ENCODE results near the gene RAB10. TPM values are rescaled to one million over a fixed set of nuclear protein-coding genes. Genes with fewer than 3 reads are reported as not detected.

Gene RAB10
- total and polyA plus RNA-seq, 2 of the 4 experiments (the other 2 are of a cell fraction) = 30.1 to 77.1 TPM

DNA sequence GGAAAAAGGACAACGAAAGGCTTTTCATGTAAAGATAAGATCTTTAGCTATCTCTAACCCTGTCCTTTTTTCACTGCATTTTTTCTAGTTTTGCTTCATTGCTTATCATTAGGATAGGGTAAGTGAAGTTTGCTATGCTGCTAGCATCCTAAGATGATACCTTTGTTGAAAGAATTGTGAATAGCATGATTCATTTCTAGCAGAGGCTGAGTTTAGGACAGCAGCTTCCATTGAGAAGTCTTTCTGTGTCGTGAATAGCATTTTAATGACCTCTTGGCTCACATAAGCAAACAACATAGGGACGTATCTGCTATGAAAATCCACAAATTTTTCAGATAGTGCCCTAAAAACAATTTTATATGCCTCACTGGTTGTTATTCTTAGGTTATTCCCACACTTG, 102.6 kb downstream of the RAB10 start:
- ATAC-seq (ENCODE audit: low read depth) = no peak
- no peak overlapping the region for H2AFZ ChIP-seq (replicated peaks; ENCODE audit: low read length, poor library complexity)
- H3K9me3 ChIP-seq (ENCODE audit: control insufficient read depth, insufficient read depth, low read length) = no peaks in the 10 kb centered on the region
- WGBS, 2 experiments (ENCODE audit: extremely low coverage in 2 of 2, insufficient read length in 1 of 2) = no CpG with 5 or more reads among the region's 3 CpGs
- H3K9me1 ChIP-seq (ENCODE audit: insufficient read depth, low read length) = peaks cover 7% of the 10 kb centered on the region; the same call in 1 of the 2 replicates
- no peak overlapping the region for H2BK15ac ChIP-seq (ENCODE audit: low read depth, low read length)
- H4K5ac ChIP-seq (ENCODE audit: low read depth, low read length) = no peak overlapping the region
- intact Hi-C loops (cut with micrococcal nuclease) = loop anchor here (5.0 kb wide), 1 partner anchor 99 kb away; no protein-coding TSS in a partner anchor
- POLR2A ChIA-PET (ENCODE audit: unreplicated experiment) = no interaction called here
- H2BK20ac ChIP-seq (ENCODE audit: low read depth, low read length) = no peak overlapping the region
- no peak overlapping the region for H3K4me3 ChIP-seq (ENCODE audit: insufficient read depth, low read depth, low read length)
- no peak overlapping the region for H3K4ac ChIP-seq (ENCODE audit: low read depth, low read length)
- H2AK5ac ChIP-seq (ENCODE audit: low read depth, low read length) = no peak overlapping the region
- dilution Hi-C loops (cut with HindIII; ENCODE audit: low sequenced_read_pairs, unreplicated experiment) = no loop called here
- DNase-seq = no peak
- H3K18ac ChIP-seq (ENCODE audit: low read depth, low read length) = no peak overlapping the region
- no peak overlapping the region for H3K9ac ChIP-seq (ENCODE audit: low read depth, low read length)
- no peak overlapping the region for H3K4me2 ChIP-seq (ENCODE audit: low read depth, low read length)
- peaks cover 5 to 6% of the 10 kb centered on the region in 2 experiments; a peak in 2 of 4 replicates for H3K79me1 ChIP-seq (ENCODE audit: low read depth in 1 of 2, low read length in 2 of 2)
- no peaks in the 10 kb centered on the region for H3K4me1 ChIP-seq (ENCODE audit: control insufficient read depth, insufficient read depth, low read length)
- CTCF ChIA-PET = no interaction called here
- no peaks in the 10 kb centered on the region; the same call in 1 of the 2 replicates for H4K20me1 ChIP-seq (ENCODE audit: insufficient read depth, low read length)
- H3K14ac ChIP-seq (replicated peaks; ENCODE audit: low read depth, low read length) = no peak overlapping the region
- no peak overlapping the region for H3K56ac ChIP-seq (ENCODE audit: extremely low read depth, insufficient read depth, low read length)
- no peak overlapping the region for H2BK120ac ChIP-seq (ENCODE audit: low read depth, low read length)
- no peaks in the 10 kb centered on the region for H3K27me3 ChIP-seq (ENCODE audit: control insufficient read depth, insufficient read depth, low read length)
- H2AK9ac ChIP-seq (replicated peaks; ENCODE audit: low read depth, low read length, poor library complexity) = no peak overlapping the region
- peaks cover 9% of the 10 kb centered on the region for H3K36me3 ChIP-seq (ENCODE audit: control insufficient read depth, insufficient read depth, low read length)
- H3K23ac ChIP-seq (ENCODE audit: low read depth, low read length) = no peak overlapping the region
- H4K8ac ChIP-seq (ENCODE audit: low read depth in 2 of 2, low read length in 2 of 2) = no peak overlapping the region
- no peak overlapping the region for H4K91ac ChIP-seq (ENCODE audit: insufficient read depth, low read depth, low read length)
- H2BK5ac ChIP-seq (ENCODE audit: low read depth, low read length, poor library complexity, severe bottlenecking) = no peak overlapping the region
- TF ChIP-seq NFE2L2 (IDR thresholded peaks at IDR 0.05; ENCODE audit: low read depth, low read length) = no peak
- no peak for TF ChIP-seq MAFK (IDR thresholded peaks at IDR 0.05; ENCODE audit: low read depth, low read length)
- no peak for TF ChIP-seq ELK1 (IDR thresholded peaks at IDR 0.05; ENCODE audit: borderline replicate concordance, low read depth, low read length)
- TF ChIP-seq POLR2A (IDR thresholded peaks at IDR 0.05; ENCODE audit: low read depth, low read length) = no peak
- TF ChIP-seq CHD1 (IDR thresholded peaks at IDR 0.05; ENCODE audit: low read depth, low read length) = no peak
- TF ChIP-seq SMC3 (IDR thresholded peaks at IDR 0.05; ENCODE audit: low read depth, low read length) = no peak
- TF ChIP-seq FOS (IDR thresholded peaks at IDR 0.05; ENCODE audit: low read depth, low read length) = no peak
- TF ChIP-seq RAD21 (IDR thresholded peaks at IDR 0.05; ENCODE audit: low read length) = no peak
- TF ChIP-seq BHLHE40 (IDR thresholded peaks at IDR 0.05; ENCODE audit: low read depth, low read length) = no peak
- no peak for TF ChIP-seq RFX5 (IDR thresholded peaks at IDR 0.05; ENCODE audit: low read depth, low read length)
- TF ChIP-seq USF2 (IDR thresholded peaks at IDR 0.05; ENCODE audit: low read depth, low read length) = no peak
- no peak for TF ChIP-seq MAZ (IDR thresholded peaks at IDR 0.05; ENCODE audit: borderline replicate concordance, low read depth, low read length)
- TF ChIP-seq RCOR1 (IDR thresholded peaks at IDR 0.05; ENCODE audit: insufficient replicate concordance, low read length) = no peak
- TF ChIP-seq MXI1 (IDR thresholded peaks at IDR 0.05; ENCODE audit: borderline replicate concordance, low read depth, low read length) = no peak
- no peak for TF ChIP-seq CEBPB (IDR thresholded peaks at IDR 0.05; ENCODE audit: low read depth, low read length)
- TF ChIP-seq, protein P1, sequence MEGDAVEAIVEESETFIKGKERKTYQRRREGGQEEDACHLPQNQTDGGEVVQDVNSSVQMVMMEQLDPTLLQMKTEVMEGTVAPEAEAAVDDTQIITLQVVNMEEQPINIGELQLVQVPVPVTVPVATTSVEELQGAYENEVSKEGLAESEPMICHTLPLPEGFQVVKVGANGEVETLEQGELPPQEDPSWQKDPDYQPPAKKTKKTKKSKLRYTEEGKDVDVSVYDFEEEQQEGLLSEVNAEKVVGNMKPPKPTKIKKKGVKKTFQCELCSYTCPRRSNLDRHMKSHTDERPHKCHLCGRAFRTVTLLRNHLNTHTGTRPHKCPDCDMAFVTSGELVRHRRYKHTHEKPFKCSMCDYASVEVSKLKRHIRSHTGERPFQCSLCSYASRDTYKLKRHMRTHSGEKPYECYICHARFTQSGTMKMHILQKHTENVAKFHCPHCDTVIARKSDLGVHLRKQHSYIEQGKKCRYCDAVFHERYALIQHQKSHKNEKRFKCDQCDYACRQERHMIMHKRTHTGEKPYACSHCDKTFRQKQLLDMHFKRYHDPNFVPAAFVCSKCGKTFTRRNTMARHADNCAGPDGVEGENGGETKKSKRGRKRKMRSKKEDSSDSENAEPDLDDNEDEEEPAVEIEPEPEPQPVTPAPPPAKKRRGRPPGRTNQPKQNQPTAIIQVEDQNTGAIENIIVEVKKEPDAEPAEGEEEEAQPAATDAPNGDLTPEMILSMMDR (conservative IDR thresholded peaks at IDR 0.05; ENCODE audit: low read depth, low read length) = no peak
- H3K27ac ChIP-seq (ENCODE audit: insufficient read depth, low read length) = no peak overlapping the region
- BruUV-seq (replicated peaks) = TSS peak; percentile 81
- in situ Hi-C loops (cut with MboI; ENCODE audit: low sequenced_read_pairs) = no loop called here
